WTC11 (cell line): ENCODE results near the gene WEE1. TPM values are rescaled to one million over a fixed set of nuclear protein-coding genes. Genes with fewer than 3 reads are reported as not detected.

Experiments used
- ATAC-seq: fragments of 200-7000 bp; cut with Tn5 transposase; 2 replicates; pipeline ENCODE4 v1.10.0; 2021; ENCODE audit warnings: mild to moderate bottlenecking, moderate library complexity
- CTCF ChIA-PET: fragments of 300-600 bp; sonication (Branson Sonifier 250); formaldehyde crosslinking; loops from one replicate; lab custom pipeline; 2021; ENCODE audit warnings: antibody characterized with exemption; lab: Charles Lee
- POLR2A ChIA-PET: fragments of 350-600 bp; sonication (Branson Sonifier 250); formaldehyde crosslinking; loops from one replicate; lab custom pipeline; 2021; ENCODE audit warnings: antibody characterized with exemption; lab: Charles Lee
- DNase-seq: peaks from one replicate; pipeline ENCODE4 v3.0.0; 2021; ENCODE audit warnings: low spot score
- H3K27ac Mint-ChIP-seq: 2 replicates; pipeline ENCODE4 v1.8.0; 2021; ENCODE audit warnings: mixed read lengths
- H3K27me3 Mint-ChIP-seq: 2 replicates; pipeline ENCODE4 v1.8.0; 2021; ENCODE audit warnings: low read depth, mild to moderate bottlenecking, moderate library complexity, mixed read lengths
- H3K36me3 Mint-ChIP-seq: 2 replicates; pipeline ENCODE4 v1.8.0; 2021; ENCODE audit warnings: mixed read lengths
- H3K4me1 Mint-ChIP-seq: 2 replicates; pipeline ENCODE4 v1.8.0; 2022; ENCODE audit warnings: mixed read lengths
- H3K4me3 Mint-ChIP-seq: 2 replicates; pipeline ENCODE4 v1.8.0; 2021; ENCODE audit warnings: mild to moderate bottlenecking, moderate library complexity, mixed read lengths
- H3K9me3 Mint-ChIP-seq: 2 replicates; pipeline ENCODE4 v1.8.0; 2021; ENCODE audit warnings: mixed read lengths
- CREB1 ChIP-seq: sonication (generic); formaldehyde crosslinking; IDR thresholded peaks from 2 replicates; pipeline ENCODE4 v1.8.0; 2023; ENCODE audit warnings: mild to moderate bottlenecking, missing genetic modification reagents
- CREM ChIP-seq: sonication (generic); formaldehyde crosslinking; IDR thresholded peaks from 2 replicates; pipeline ENCODE4 v1.8.1; 2022; ENCODE audit warnings: mild to moderate bottlenecking, missing genetic modification reagents, moderate library complexity
- FOXK1 ChIP-seq: sonication (generic); formaldehyde crosslinking; IDR thresholded peaks from 2 replicates; pipeline ENCODE4 v1.8.0; 2022; ENCODE audit warnings: mild to moderate bottlenecking, moderate library complexity, missing genetic modification reagents
- GABPB1 ChIP-seq: sonication (generic); formaldehyde crosslinking; IDR thresholded peaks from 2 replicates; pipeline ENCODE4 v1.8.1; 2023; ENCODE audit warnings: mild to moderate bottlenecking, missing genetic modification reagents
- GTF2I ChIP-seq: fragments of 250-450 bp; sonication (Bioruptor Pico); conservative IDR thresholded peaks from 2 replicates; pipeline ENCODE4 v1.4.0; 2021; ENCODE audit warnings: mild to moderate bottlenecking
- JAZF1 ChIP-seq: fragments of 250-450 bp; sonication (Bioruptor Pico); IDR thresholded peaks from 2 replicates; pipeline ENCODE4 v1.9.0; 2021; ENCODE audit warnings: moderate library complexity, mild to moderate bottlenecking, inconsistent platforms
- MXD4 ChIP-seq: fragments of 250-450 bp; sonication (Bioruptor Pico); IDR thresholded peaks from 2 replicates; pipeline ENCODE4 v1.8.0; 2021; ENCODE audit warnings: mild to moderate bottlenecking, moderate library complexity, borderline replicate concordance
- NFE2L1 ChIP-seq: sonication (generic); formaldehyde crosslinking; IDR thresholded peaks from 2 replicates; pipeline ENCODE4 v1.8.1; 2023; ENCODE audit warnings: missing genetic modification reagents
- PRDM15 ChIP-seq: sonication (generic); formaldehyde crosslinking; IDR thresholded peaks from 2 replicates; pipeline ENCODE4 v1.8.0; 2022; ENCODE audit warnings: missing genetic modification reagents
- SMAD4 ChIP-seq: sonication (generic); formaldehyde crosslinking; IDR thresholded peaks from 2 replicates; pipeline ENCODE4 v1.8.0; 2022; ENCODE audit warnings: mild to moderate bottlenecking, missing genetic modification reagents
- SP1 ChIP-seq: sonication (generic); formaldehyde crosslinking; conservative IDR thresholded peaks from 2 replicates; pipeline ENCODE4 v1.8.1; 2022; ENCODE audit warnings: missing genetic modification reagents
- STAT6 ChIP-seq: sonication (generic); formaldehyde crosslinking; conservative IDR thresholded peaks from 2 replicates; pipeline ENCODE4 v1.8.1; 2023; ENCODE audit warnings: mild to moderate bottlenecking, low read depth, missing genetic modification reagents, moderate library complexity
- TEAD1 ChIP-seq: sonication (generic); formaldehyde crosslinking; IDR thresholded peaks from 2 replicates; pipeline ENCODE4 v1.8.0; 2022; ENCODE audit warnings: mild to moderate bottlenecking, missing genetic modification reagents
- USF1 ChIP-seq: sonication (generic); formaldehyde crosslinking; IDR thresholded peaks from 2 replicates; pipeline ENCODE4 v1.8.0; 2022; ENCODE audit warnings: mild to moderate bottlenecking, missing genetic modification reagents
- ZNF121 ChIP-seq: sonication (generic); formaldehyde crosslinking; IDR thresholded peaks from 2 replicates; pipeline ENCODE4 v1.8.0; 2023; ENCODE audit warnings: missing genetic modification reagents
- ZNF138 ChIP-seq: sonication (generic); formaldehyde crosslinking; conservative IDR thresholded peaks from 2 replicates; pipeline ENCODE4 v1.8.1; 2022; ENCODE audit warnings: mild to moderate bottlenecking, moderate library complexity, missing genetic modification reagents
- ZNF219 ChIP-seq: sonication (generic); formaldehyde crosslinking; IDR thresholded peaks from 2 replicates; pipeline ENCODE4 v1.8.0; 2023; ENCODE audit warnings: missing genetic modification reagents, mild to moderate bottlenecking, borderline replicate concordance
- ZNF416 ChIP-seq: fragments of 250-450 bp; sonication (Bioruptor Pico); IDR thresholded peaks from 2 replicates; pipeline ENCODE4 v1.9.0; 2021; ENCODE audit warnings: mild to moderate bottlenecking, inconsistent platforms
- ZSCAN18 ChIP-seq: fragments of 250-450 bp; sonication (Bioruptor Pico); IDR thresholded peaks from 2 replicates; pipeline ENCODE4 v2.1.2; 2022; ENCODE audit warnings: mild to moderate bottlenecking, moderate library complexity
- total RNA-seq: library from RNA; stranded (reverse); gene quantifications from 3 replicates; pipeline ENCODE4 v1.2.3, GENCODE V29; 2021
- TF ChIP-seq, protein P1 (sequence below): sonication (generic); formaldehyde crosslinking; IDR thresholded peaks from 2 replicates; pipeline ENCODE4 v1.8.0; 2022; ENCODE audit warnings: mild to moderate bottlenecking, missing genetic modification reagents
- TF ChIP-seq, protein P2 (sequence below): sonication (generic); formaldehyde crosslinking; IDR thresholded peaks from 2 replicates; pipeline ENCODE4 v1.8.1; 2023; ENCODE audit warnings: mild to moderate bottlenecking, missing genetic modification reagents
- TF ChIP-seq, protein P3 (sequence below): sonication (generic); formaldehyde crosslinking; IDR thresholded peaks from 2 replicates; pipeline ENCODE4 v1.8.0; 2022; ENCODE audit warnings: mild to moderate bottlenecking, missing genetic modification reagents

The WEE1 gene
- total RNA-seq, 1 experiment from 2014 or later: 109 TPM

- Mint-ChIP-seq H3K27me3 (no peaks in the 10 kb centered on the region), H3K36me3 (peaks cover 14% of the 10 kb centered on the region), H3K9me3 (peaks cover 15% of the 10 kb centered on the region), H3K27ac (peak overlapping the region; percentile 99), H3K4me1 (peaks cover 47% of the 10 kb centered on the region), H3K4me3 (no peak overlapping the region)
- ChIA-PET POLR2A (interaction anchor here (0.5 kb wide), 1 partner anchor 203 kb away, joined by 4 read pairs; no protein-coding TSS in a partner anchor), CTCF (interaction anchor here (1.7 to 5.1 kb wide), 2 partner anchors 32 to 59 kb away, joined by 6 to 28 read pairs; no protein-coding TSS in a partner anchor)
- TF ChIP-seq FOXK1 (CRISPR knock-in tag) (peak; percentile 64; the same call in 1 of the 2 replicates), SMAD4 (CRISPR knock-in tag) (no peak), ZNF219 (CRISPR knock-in tag) (no peak), SP1 (no peak), TEAD1 (CRISPR knock-in tag) (no peak), MXD4 (CRISPR knock-in tag) (no peak), STAT6 (CRISPR knock-in tag) (no peak), ZNF138 (CRISPR knock-in tag) (no peak), GTF2I (CRISPR knock-in tag) (0 out of 2 replicates have a peak, but pooled peaks have one; percentile 18), CREB1 (CRISPR knock-in tag) (no peak), JAZF1 (CRISPR knock-in tag) (no peak), CREM (CRISPR knock-in tag) (no peak), GABPB1 (CRISPR knock-in tag) (peak; percentile 56; the same call in 1 of the 2 replicates), ZSCAN18 (CRISPR knock-in tag) (no peak), NFE2L1 (0 out of 2 replicates have a peak, but pooled peaks have one; percentile 19)
- TF ChIP-seq, protein P1, sequence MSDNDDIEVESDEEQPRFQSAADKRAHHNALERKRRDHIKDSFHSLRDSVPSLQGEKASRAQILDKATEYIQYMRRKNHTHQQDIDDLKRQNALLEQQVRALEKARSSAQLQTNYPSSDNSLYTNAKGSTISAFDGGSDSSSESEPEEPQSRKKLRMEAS (CRISPR knock-in tag): no peak
- TF ChIP-seq, protein P2, sequence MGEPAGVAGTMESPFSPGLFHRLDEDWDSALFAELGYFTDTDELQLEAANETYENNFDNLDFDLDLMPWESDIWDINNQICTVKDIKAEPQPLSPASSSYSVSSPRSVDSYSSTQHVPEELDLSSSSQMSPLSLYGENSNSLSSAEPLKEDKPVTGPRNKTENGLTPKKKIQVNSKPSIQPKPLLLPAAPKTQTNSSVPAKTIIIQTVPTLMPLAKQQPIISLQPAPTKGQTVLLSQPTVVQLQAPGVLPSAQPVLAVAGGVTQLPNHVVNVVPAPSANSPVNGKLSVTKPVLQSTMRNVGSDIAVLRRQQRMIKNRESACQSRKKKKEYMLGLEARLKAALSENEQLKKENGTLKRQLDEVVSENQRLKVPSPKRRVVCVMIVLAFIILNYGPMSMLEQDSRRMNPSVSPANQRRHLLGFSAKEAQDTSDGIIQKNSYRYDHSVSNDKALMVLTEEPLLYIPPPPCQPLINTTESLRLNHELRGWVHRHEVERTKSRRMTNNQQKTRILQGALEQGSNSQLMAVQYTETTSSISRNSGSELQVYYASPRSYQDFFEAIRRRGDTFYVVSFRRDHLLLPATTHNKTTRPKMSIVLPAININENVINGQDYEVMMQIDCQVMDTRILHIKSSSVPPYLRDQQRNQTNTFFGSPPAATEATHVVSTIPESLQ (CRISPR knock-in tag): no peak
- DNase-seq (peak; percentile 19), ATAC-seq (peak; percentile 77)
Measured at GRCh38 chr11:9565822-9566560, 7.5 kb upstream of the WEE1 start.

DNA sequence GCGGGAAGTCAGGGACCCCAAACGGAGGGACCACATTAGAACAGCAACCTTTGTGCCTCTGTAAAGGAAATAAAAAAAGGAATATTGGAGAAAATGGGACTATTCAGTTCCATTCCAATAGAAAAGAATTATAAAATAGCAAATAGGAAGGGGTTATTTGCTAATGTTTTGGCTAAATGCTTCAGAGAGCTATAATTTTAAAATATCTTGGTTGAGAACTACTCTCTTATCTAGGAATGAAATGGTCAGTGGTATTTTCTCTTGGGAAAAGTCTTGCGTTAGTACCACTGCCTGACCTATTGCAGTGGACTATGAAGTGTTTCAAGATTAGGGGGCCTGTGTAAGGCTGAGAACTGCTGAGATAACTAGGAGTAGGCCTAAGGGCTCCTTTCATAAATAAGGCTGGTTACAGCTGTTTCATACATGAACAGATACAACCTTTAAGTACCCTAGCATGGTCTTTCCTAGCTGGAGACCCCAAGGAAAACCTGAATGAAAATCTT lies 6.9 kb upstream of the WEE1 start:
- peak overlapping the region; percentile 99 for H3K27ac Mint-ChIP-seq
- ChIA-PET POLR2A (interaction anchor here (0.5 kb wide), 1 partner anchor 203 kb away, joined by 4 read pairs; no protein-coding TSS in a partner anchor), CTCF (interaction anchor here (5.1 kb wide), 1 partner anchor 32 kb away, joined by 28 read pairs; no protein-coding TSS in a partner anchor)
- H3K4me1 Mint-ChIP-seq: peaks cover 54% of the 10 kb centered on the region
- H3K4me3 Mint-ChIP-seq: no peak overlapping the region
- DNase-seq (no peak), ATAC-seq (no peak)
- peaks cover 8% of the 10 kb centered on the region for H3K36me3 Mint-ChIP-seq
- H3K9me3 Mint-ChIP-seq: peaks cover 9% of the 10 kb centered on the region
- H3K27me3 Mint-ChIP-seq: no peaks in the 10 kb centered on the region
- TF ChIP-seq ZNF121 (CRISPR knock-in tag) (no peak), ZNF416 (CRISPR knock-in tag) (no peak), PRDM15 (CRISPR knock-in tag) (no peak), CREM (CRISPR knock-in tag) (no peak), USF1 (no peak)
- TF ChIP-seq, protein P3, sequence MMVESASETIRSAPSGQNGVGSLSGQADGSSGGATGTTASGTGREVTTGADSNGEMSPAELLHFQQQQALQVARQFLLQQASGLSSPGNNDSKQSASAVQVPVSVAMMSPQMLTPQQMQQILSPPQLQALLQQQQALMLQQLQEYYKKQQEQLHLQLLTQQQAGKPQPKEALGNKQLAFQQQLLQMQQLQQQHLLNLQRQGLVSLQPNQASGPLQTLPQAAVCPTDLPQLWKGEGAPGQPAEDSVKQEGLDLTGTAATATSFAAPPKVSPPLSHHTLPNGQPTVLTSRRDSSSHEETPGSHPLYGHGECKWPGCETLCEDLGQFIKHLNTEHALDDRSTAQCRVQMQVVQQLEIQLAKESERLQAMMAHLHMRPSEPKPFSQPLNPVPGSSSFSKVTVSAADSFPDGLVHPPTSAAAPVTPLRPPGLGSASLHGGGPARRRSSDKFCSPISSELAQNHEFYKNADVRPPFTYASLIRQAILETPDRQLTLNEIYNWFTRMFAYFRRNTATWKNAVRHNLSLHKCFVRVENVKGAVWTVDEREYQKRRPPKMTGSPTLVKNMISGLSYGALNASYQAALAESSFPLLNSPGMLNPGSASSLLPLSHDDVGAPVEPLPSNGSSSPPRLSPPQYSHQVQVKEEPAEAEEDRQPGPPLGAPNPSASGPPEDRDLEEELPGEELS (CRISPR knock-in tag): no peak
